ENCODE results near the gene LYZL4. TPM values are rescaled to one million over a fixed set of nuclear protein-coding genes. Genes with fewer than 3 reads are reported as not detected.

The LYZL4 gene
- total and polyA plus RNA-seq, 2 donors (not counting 1 experiment from before 2014, with no cell fraction given) = not detected

GRCh38 chr3:42421818-42422796 lies 11.7 kb upstream of the LYZL4 start:
- Histone ChIP-seq H3K4me3 (ENCODE audit: control extremely low read depth in 1 of 5, extremely low read depth in 1 of 5, insufficient read depth in 1 of 5, low read depth in 2 of 5, low read length in 4 of 5) (no peak overlapping the region), H3K4me1 (ENCODE audit: control insufficient read depth in 2 of 2, insufficient read depth in 2 of 2, low read length in 2 of 2) (no peaks in the 10 kb centered on the region), H3K79me2 (ENCODE audit: control insufficient read depth, insufficient read depth, low read length) (no peaks in the 10 kb centered on the region), H2AFZ (ENCODE audit: insufficient read depth, low read depth, low read length, poor library complexity, severe bottlenecking) (no peak overlapping the region), H3K27ac (ENCODE audit: low read length in 2 of 2) (no peak overlapping the region), H4K20me1 (ENCODE audit: control insufficient read depth, insufficient read depth, low read length, poor library complexity, severe bottlenecking) (no peaks in the 10 kb centered on the region), H3K9me3 (ENCODE audit: control extremely low read depth in 1 of 3, control insufficient read depth in 2 of 3, insufficient read depth in 1 of 3, low read length in 2 of 3) (no peaks in the 10 kb centered on the region), H3K36me3 (replicated peaks in 1 of 2; ENCODE audit: control extremely low read depth in 1 of 2, control insufficient read depth in 1 of 2, extremely low read depth in 1 of 2, insufficient read depth in 2 of 2, low read length in 1 of 2) (no peaks in the 10 kb centered on the region), H3K9ac (ENCODE audit: low read length) (no peak overlapping the region), H3K4me2 (replicated peaks; ENCODE audit: low read depth, low read length, poor library complexity, severe bottlenecking) (no peak overlapping the region), H3K27me3 (replicated peaks in 1 of 4; ENCODE audit: control extremely low read depth in 1 of 4, control insufficient read depth in 3 of 4, insufficient read depth in 4 of 4, low read length in 3 of 4) (no peaks in the 10 kb centered on the region)
- intact Hi-C loops (cut with micrococcal nuclease) = no loop called here
- Mint-ChIP-seq H3K4me1 (no peaks in the 10 kb centered on the region), H3K27ac (no peak overlapping the region), H3K9me3 (ENCODE audit: insufficient read depth) (no peaks in the 10 kb centered on the region), H3K27me3 (peaks cover 11% of the 10 kb centered on the region), H3K4me3 (no peak overlapping the region)
- CTCF ChIA-PET = no interaction called here
- DNase-seq = no peak
- 90% methylated on average over 16 of the region's 20 CpGs for WGBS (ENCODE audit: insufficient coverage)
- TF ChIP-seq CTCF (IDR thresholded peaks at IDR 0.05) (no peak), EZH2 (IDR thresholded peaks at IDR 0.05; ENCODE audit: borderline replicate concordance, insufficient read depth, low read depth, low read length, poor library complexity, severe bottlenecking) (no peak)
- ATAC-seq (ENCODE audit: low read depth) = no peak
- POLR2A ChIA-PET = no interaction called here

GRCh38 chr3:42419563-42419962 lies 9.2 kb upstream of the LYZL4 start:
- Mint-ChIP-seq H3K9me3 (ENCODE audit: insufficient read depth) (no peaks in the 10 kb centered on the region), H3K27ac (no peak overlapping the region), H3K4me1 (no peaks in the 10 kb centered on the region), H3K4me3 (no peak overlapping the region), H3K27me3 (peaks cover 17% of the 10 kb centered on the region)
- no peak overlapping the region for H3K4me2 ChIP-seq (replicated peaks; ENCODE audit: low read depth, low read length, poor library complexity, severe bottlenecking)
- DNase-seq (no peak), ATAC-seq (ENCODE audit: low read depth) (no peak)
- H3K79me2 ChIP-seq (ENCODE audit: control insufficient read depth, insufficient read depth, low read length) = no peaks in the 10 kb centered on the region
- intact Hi-C loops (cut with micrococcal nuclease) = no loop called here
- no peak overlapping the region for H3K9ac ChIP-seq (ENCODE audit: low read length)
- H3K4me1 ChIP-seq (ENCODE audit: control insufficient read depth in 2 of 2, insufficient read depth in 2 of 2, low read length in 2 of 2) = no peaks in the 10 kb centered on the region
- no peak overlapping the region for H3K27ac ChIP-seq (ENCODE audit: low read length in 2 of 2)
- no peaks in the 10 kb centered on the region for H4K20me1 ChIP-seq (ENCODE audit: control insufficient read depth, insufficient read depth, low read length, poor library complexity, severe bottlenecking)
- no peak overlapping the region for H2AFZ ChIP-seq (ENCODE audit: insufficient read depth, low read depth, low read length, poor library complexity, severe bottlenecking)
- H3K27me3 ChIP-seq (replicated peaks in 1 of 4; ENCODE audit: control extremely low read depth in 1 of 4, control insufficient read depth in 3 of 4, insufficient read depth in 4 of 4, low read length in 3 of 4) = no peaks in the 10 kb centered on the region
- no peak for TF ChIP-seq CTCF (IDR thresholded peaks at IDR 0.05)
- TF ChIP-seq EZH2 (IDR thresholded peaks at IDR 0.05; ENCODE audit: borderline replicate concordance, insufficient read depth, low read depth, low read length, poor library complexity, severe bottlenecking) = no peak
- ChIA-PET POLR2A (no interaction called here), CTCF (no interaction called here)
- 100% methylated on average over 1 of the region's 1 CpG for WGBS (ENCODE audit: insufficient coverage)
- no peak overlapping the region for H3K4me3 ChIP-seq (ENCODE audit: control extremely low read depth in 1 of 5, extremely low read depth in 1 of 5, insufficient read depth in 1 of 5, low read depth in 2 of 5, low read length in 4 of 5)
- H3K9me3 ChIP-seq (ENCODE audit: control extremely low read depth in 1 of 3, control insufficient read depth in 2 of 3, insufficient read depth in 1 of 3, low read length in 2 of 3) = no peaks in the 10 kb centered on the region
- H3K36me3 ChIP-seq (replicated peaks in 1 of 2; ENCODE audit: control extremely low read depth in 1 of 2, control insufficient read depth in 1 of 2, extremely low read depth in 1 of 2, insufficient read depth in 2 of 2, low read length in 1 of 2) = no peaks in the 10 kb centered on the region

All from B cell (primary cell).